Activated naive CD8-positive, alpha-beta T cell (primary cell): ENCODE measurements around the gene LYPD6B.

Experiments
- H3K27ac Mint-ChIP-seq: one replicate; pipeline ENCODE4 v1.8.0; 2021; ENCODE audit warnings: mixed read lengths
- H3K27me3 Mint-ChIP-seq: one replicate; pipeline ENCODE4 v1.8.0; 2021; ENCODE audit warnings: mixed read lengths
- H3K36me3 Mint-ChIP-seq: one replicate; pipeline ENCODE4 v1.8.0; 2021; ENCODE audit warnings: mixed read lengths
- H3K4me1 Mint-ChIP-seq: one replicate; pipeline ENCODE4 v1.8.0; 2021; ENCODE audit warnings: low read depth, mixed read lengths
- H3K4me3 Mint-ChIP-seq: one replicate; pipeline ENCODE4 v1.8.0; 2021; ENCODE audit warnings: mild to moderate bottlenecking, mixed read lengths
- H3K9me3 Mint-ChIP-seq: one replicate; pipeline ENCODE4 v1.8.0; 2021; ENCODE audit warnings: low read depth, mixed read lengths

Gene LYPD6B, protein sequence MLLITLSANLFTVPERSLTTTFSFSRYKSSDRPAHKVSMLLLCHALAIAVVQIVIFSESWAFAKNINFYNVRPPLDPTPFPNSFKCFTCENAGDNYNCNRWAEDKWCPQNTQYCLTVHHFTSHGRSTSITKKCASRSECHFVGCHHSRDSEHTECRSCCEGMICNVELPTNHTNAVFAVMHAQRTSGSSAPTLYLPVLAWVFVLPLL

DNA sequence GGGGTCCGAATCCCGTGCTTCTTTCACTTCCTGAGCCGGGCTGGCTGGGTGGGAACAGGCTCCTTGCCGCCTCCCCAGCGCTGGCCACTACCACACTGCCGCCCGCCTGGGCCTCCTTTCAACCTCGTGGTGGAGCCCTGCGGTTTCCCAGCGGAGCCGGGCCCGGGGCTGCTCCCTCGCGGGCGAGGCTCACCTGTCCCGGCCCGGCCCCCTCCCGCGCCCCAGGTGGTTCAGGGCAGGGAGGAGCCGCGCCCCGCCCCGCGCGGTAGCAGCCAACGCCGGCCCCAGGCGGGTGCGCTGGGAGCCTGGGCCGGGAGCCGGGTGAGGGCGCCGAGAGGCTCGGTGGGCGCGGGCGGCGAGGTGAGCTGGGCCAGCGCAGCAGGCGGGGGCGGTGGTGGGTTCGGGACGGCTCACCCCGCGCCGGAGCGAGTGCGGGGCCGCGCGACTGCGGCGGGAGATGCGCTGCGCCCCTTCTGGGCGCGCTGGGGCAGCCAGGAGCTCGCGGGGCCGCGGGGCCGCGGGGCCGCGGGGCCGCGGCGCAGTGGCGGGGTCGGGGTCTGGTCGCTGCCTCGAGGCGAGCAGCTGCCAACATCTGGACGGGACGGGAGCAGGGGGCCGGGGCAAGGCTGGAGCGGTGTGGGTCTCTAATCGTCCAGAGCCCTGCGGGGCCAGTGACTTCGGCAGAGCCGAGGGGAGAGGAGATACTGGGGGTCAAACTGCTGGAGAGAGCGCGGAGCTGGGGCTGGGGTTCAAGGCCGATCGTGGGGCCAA is at the start of gene LYPD6B:
Gene LYPD6B (plus strand): TSS at position 258 of the 771 bp plus-strand sequence. CDS start 92,250 bp downstream, outside the sequence.
- Mint-ChIP-seq H3K27ac (no peak within 1 kb of the TSS), H3K4me1 (peaks cover 3% of the 10 kb centered on the region), H3K36me3 (no peaks in the 10 kb centered on the region), H3K4me3 (peak within 1 kb of the TSS; percentile 63), H3K27me3 (peaks cover 26% of the 10 kb centered on the region), H3K9me3 (no peaks in the 10 kb centered on the region)

DNA sequence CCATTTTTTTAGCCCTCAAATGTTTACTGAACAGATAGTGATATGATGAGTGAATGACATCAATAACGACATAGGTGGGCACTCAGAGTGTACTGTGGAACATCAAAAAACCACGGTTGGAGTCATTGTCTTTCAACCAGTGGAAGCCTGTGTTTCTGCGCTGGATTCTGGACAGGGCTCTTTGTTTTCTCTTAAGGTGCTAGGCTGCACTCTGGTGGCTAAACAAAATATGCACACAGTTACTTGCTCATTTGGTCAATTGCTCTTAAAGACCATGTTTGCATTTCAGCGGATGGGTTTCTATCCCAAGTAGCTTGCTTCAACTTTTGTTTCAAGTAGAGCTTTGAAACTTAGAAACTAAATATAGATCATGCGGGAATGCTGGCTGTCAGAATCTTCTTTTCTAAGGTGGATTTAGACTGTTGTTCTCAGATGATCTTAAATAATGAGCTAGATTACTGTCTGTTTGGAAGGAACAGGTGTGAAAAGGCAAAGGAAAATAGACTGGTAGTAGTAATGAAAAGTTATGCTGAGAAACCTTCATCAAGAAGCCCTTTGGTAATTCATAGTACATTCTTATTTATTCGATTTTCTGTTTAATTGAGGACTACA is 48.5 kb upstream of the LYPD6B start:
- Mint-ChIP-seq H3K27me3 (no peaks in the 10 kb centered on the region), H3K4me1 (peaks cover 2% of the 10 kb centered on the region), H3K4me3 (no peak overlapping the region), H3K9me3 (no peaks in the 10 kb centered on the region), H3K27ac (no peak overlapping the region), H3K36me3 (no peaks in the 10 kb centered on the region)

DNA sequence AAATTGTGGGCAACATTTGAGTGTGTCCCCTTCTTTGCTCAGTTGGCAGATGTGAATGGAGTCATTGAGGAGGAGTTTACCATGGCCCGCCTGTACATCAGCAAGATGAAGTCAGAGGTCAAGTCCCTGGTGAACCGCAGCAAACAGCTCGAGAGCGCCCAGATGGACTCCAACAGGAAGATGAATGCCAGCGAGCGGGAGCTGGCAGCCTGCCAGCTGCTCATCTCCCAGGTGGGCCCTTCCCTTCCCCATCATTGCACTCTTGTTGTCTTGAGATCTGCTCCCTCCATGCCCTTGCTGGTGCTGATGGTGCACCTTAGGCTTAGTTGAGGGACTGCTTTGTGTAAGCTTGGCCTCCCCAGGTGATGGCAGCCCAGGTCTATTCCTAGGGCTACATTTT is 47.5 kb upstream of the LYPD6B start:
- H3K36me3 Mint-ChIP-seq = peaks cover 4% of the 10 kb centered on the region

DNA sequence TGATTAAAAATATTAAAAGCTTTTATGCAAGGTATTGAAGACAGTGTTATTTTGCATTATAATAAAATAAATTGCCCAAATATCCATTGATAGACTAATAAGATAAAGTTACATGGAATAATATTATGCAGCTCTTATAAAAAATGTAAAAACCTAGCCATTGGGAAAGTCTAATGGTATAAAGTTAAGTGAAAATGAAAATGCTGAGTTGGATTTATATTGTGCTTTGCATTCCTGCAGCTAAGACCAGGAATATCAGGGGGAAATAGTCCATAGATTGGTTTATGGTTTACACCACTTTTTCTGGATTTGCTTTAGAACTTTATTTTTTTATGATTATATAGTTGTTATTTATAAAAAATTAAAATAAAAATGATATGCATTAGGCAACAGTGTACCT is 46.1 kb upstream of the LYPD6B start:
- Mint-ChIP-seq H3K9me3 (no peaks in the 10 kb centered on the region), H3K4me1 (peaks cover 2% of the 10 kb centered on the region), H3K36me3 (peaks cover 4% of the 10 kb centered on the region), H3K4me3 (no peak overlapping the region), H3K27ac (no peak overlapping the region), H3K27me3 (no peaks in the 10 kb centered on the region)

More for the DNA sequence above, 47.5 kb upstream of the LYPD6B start:
- Mint-ChIP-seq H3K4me1 (peaks cover 2% of the 10 kb centered on the region), H3K9me3 (no peaks in the 10 kb centered on the region), H3K27ac (no peak overlapping the region), H3K4me3 (no peak overlapping the region), H3K27me3 (no peaks in the 10 kb centered on the region)

DNA sequence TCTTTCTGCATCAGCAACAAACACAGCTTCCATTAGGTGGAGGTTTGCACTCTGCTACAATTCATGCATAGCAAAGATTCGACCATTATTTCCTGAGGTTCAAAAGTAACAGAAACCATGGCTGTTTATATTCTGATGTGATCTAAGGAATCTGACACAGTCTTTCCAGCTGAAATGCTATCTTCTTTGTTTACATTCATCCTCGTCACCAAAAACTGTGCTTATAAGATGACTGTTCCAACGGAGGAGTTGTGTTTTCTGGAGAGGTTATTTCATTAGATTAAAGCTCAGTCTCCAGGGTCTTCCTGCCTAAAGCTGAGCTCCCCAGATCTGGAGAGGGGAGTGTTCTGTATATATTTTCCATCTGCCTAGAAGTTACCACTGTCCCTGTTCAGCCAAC is 45.1 kb upstream of the LYPD6B start:
- Mint-ChIP-seq H3K9me3 (no peaks in the 10 kb centered on the region), H3K27me3 (no peaks in the 10 kb centered on the region), H3K36me3 (peaks cover 4% of the 10 kb centered on the region), H3K4me3 (no peak overlapping the region), H3K4me1 (peaks cover 2% of the 10 kb centered on the region), H3K27ac (no peak overlapping the region)

DNA sequence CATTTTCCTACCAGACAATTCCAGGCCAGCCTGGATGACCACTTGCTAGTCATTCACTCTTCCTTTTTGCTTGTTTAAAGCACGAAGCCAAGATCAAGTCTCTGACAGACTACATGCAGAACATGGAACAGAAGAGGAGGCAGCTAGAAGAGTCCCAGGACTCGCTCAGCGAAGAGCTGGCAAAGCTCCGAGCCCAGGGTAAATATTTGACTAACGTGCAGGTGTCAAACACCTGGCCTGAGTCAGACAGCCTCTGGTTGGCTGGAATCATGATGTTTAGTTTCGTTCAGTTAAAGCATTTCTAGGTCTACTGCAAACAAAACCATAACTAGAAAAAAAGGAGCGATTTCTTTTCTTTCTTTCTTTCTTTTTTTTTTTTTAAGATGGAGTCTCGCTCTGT is 44.2 kb upstream of the LYPD6B start:
- Mint-ChIP-seq H3K4me3 (no peak overlapping the region), H3K36me3 (peaks cover 4% of the 10 kb centered on the region), H3K27me3 (no peaks in the 10 kb centered on the region), H3K4me1 (peaks cover 2% of the 10 kb centered on the region), H3K9me3 (no peaks in the 10 kb centered on the region), H3K27ac (no peak overlapping the region)

DNA sequence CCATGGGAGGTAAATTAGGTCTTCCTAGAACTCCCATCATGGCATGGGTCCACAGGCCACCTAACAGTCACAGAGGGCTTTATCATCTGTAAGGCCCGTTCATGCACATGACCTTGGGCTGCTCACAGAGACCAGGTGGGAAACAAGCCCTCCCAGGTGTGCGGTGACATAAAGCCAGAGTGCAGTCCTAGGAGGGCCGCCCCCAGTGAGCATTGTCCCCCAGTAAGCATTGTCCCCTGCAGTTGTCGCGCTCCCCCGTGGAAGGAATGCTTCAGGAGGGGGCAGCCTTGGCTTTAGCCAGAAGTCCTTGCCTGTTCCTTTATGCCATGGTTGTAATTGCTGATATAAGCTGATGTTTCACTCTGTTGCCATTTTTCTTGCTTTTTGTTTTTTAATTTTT is 41.7 kb upstream of the LYPD6B start:
- Mint-ChIP-seq H3K9me3 (no peaks in the 10 kb centered on the region), H3K36me3 (peaks cover 4% of the 10 kb centered on the region), H3K27ac (no peak overlapping the region), H3K4me1 (peaks cover 4% of the 10 kb centered on the region), H3K4me3 (no peak overlapping the region), H3K27me3 (no peaks in the 10 kb centered on the region)

DNA sequence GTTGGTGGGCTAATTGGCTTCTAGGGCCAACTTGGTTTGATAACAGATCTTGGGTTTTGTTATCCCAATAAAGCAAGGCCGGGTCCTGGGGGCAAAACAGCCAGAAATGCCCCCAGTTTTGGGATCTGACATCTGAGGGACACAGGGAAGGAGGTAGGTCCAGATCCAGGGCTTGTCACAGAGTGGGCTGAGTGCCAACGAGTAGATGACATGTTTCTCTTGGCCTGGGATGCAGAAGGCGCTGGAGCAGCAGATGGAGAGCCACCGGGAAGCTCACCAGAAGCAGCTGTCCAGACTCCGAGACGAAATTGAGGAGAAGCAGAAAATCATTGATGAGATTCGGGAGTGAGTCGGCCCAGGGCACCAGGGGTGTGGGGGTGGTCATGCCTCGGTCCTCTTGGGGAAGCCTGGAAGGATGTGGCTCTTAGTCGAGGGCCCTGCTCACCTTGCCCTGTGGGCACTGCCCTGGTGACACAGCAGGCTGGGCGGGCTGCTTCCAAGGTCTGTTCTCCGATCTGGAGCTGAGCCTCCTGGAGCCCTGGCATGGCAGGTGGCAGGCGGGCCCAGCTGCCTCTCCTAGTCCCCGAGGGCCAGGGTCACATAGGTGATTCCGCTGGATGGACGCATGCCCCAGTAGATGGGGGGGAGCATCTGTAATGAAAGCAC is 40.2 kb upstream of the LYPD6B start:
- H3K36me3 Mint-ChIP-seq = peaks cover 9% of the 10 kb centered on the region
- H3K9me3 Mint-ChIP-seq = no peaks in the 10 kb centered on the region
- no peaks in the 10 kb centered on the region for H3K27me3 Mint-ChIP-seq
- no peak overlapping the region for H3K4me3 Mint-ChIP-seq
- peaks cover 4% of the 10 kb centered on the region for H3K4me1 Mint-ChIP-seq
- no peak overlapping the region for H3K27ac Mint-ChIP-seq

DNA sequence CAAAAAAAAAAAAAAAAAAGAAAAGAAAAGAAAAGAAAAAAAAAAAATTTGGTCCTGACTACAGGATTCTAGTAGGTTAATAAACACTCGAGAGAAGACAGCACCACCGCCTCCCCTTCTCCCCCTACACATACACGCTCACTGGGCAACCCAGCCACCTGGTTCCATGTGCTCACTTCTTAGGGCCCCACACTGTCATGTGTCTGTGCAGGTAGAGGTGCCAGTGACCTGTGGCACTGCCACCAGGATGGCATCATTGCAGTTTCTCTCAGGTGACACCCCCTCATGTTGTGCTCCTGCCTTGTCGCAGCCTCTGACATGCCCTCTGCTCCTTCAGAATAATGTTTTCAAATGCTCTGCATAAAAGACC is 39.7 kb upstream of the LYPD6B start:
- H3K27me3 Mint-ChIP-seq = no peaks in the 10 kb centered on the region
- no peaks in the 10 kb centered on the region for H3K9me3 Mint-ChIP-seq
- H3K4me1 Mint-ChIP-seq = peaks cover 4% of the 10 kb centered on the region
- H3K4me3 Mint-ChIP-seq = no peak overlapping the region
- H3K36me3 Mint-ChIP-seq = peaks cover 9% of the 10 kb centered on the region
- H3K27ac Mint-ChIP-seq = no peak overlapping the region

DNA sequence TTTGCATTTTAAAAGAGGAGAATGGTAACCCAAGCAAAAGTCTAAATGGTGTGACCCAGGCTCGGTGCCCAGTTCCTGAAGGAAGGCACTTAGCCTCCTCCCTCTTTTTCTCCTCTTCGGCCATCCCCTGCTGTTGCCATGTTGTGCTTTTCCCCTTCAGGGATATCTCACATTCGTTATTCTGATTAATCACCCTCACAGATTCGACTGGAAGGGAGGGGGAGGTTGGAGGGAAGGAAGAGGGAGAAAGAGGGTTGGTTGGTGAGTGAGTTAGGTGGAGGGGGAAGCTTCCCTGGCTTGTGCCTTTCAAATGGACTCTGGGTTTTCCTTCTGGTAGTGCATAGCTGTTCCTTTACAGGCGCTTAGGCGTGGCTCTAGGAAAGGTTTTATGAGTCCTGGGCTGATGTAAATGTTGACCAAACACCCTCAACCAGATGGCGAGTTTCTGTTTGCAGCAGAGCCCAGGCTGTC is 39.0 kb upstream of the LYPD6B start:
- peaks cover 9% of the 10 kb centered on the region for H3K36me3 Mint-ChIP-seq
- no peak overlapping the region for H3K27ac Mint-ChIP-seq
- peaks cover 4% of the 10 kb centered on the region for H3K4me1 Mint-ChIP-seq
- no peak overlapping the region for H3K4me3 Mint-ChIP-seq
- H3K27me3 Mint-ChIP-seq = no peaks in the 10 kb centered on the region
- H3K9me3 Mint-ChIP-seq = no peaks in the 10 kb centered on the region

DNA sequence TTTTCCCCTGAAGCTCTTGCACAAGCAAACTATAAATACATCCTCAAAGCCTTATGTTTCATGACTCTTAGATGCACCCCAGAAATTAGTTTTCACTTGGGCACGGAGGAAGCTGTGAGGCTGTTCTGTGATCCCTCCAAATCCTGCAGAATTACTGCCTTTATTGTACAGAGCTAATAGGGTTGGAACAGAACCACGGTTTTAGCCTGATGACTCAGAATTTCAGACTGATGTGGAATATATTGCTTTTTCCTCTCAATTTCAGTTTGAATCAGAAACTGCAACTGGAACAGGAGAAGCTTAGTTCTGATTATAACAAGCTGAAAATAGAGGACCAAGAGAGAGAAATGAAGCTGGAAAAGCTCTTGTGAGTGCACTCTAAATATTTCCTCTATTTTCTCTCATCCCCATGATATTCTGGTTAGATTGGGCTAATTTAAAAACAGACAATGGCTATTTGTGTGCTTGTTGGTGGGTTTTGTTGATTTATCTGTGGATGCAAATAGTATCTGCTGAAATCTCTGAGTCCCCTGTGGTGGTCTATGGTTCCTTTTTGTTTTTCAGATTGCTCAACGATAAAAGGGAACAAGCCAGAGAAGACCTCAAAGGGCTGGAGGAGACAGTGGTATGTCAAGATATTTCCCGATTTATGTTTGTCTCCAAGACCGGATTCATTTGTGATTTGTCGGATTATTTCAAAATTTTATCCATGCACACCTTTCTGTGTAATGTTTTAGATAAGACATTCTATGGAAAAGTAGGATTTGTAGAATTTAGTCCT is 38.2 kb upstream of the LYPD6B start:
- no peaks in the 10 kb centered on the region for H3K27me3 Mint-ChIP-seq

DNA sequence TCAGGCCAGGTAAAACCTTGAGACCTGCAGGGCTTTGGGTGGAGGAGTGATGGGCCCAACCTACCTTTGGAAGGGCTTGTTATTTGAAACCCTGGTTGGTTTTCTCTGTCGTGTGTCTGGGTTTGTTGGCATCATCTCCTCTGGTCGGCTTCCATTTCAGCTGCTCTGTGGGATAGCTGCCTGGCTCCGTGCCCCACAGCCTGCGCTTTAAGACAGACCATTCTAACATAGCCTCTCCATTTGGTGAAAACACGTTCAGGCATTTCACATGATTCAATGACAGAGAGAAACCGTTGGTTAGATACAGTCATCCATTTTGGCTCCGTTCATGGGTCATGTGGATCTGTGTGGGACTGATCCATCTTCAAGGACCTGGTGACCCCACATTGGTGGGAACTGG is 37.0 kb upstream of the LYPD6B start:
- no peaks in the 10 kb centered on the region for H3K9me3 Mint-ChIP-seq
- H3K4me3 Mint-ChIP-seq = no peak overlapping the region
- H3K27ac Mint-ChIP-seq = no peak overlapping the region
- H3K36me3 Mint-ChIP-seq = peaks cover 7% of the 10 kb centered on the region
- peaks cover 4% of the 10 kb centered on the region for H3K4me1 Mint-ChIP-seq
- no peaks in the 10 kb centered on the region for H3K27me3 Mint-ChIP-seq

More for the DNA sequence above, 38.2 kb upstream of the LYPD6B start:
- Mint-ChIP-seq H3K36me3 (peaks cover 5% of the 10 kb centered on the region), H3K27ac (no peak overlapping the region), H3K4me1 (peaks cover 4% of the 10 kb centered on the region), H3K9me3 (no peaks in the 10 kb centered on the region), H3K4me3 (no peak overlapping the region)

DNA sequence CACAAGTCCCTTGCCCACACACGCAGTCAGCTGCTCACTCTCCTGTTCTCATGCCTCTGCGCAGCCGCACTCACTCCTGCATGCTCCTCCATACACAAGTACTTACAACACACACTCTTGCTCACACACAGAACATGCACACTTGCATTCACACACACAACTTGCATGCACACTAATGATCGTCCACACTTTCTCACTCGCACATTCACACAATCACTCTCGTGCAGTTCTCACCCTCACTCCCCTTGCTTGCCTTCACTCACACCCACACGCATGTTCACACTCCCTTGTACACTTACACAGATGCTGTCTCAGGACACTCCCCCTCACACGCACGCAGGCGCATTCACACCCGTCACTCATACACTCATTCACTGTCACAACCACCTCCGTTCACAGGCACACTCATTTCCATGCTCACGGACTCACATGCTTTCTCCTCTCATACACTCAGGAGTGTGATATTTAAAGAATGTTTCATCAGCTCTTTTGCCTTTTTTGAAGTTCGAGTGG is 36.1 kb upstream of the LYPD6B start:
- peaks cover 7% of the 10 kb centered on the region for H3K36me3 Mint-ChIP-seq

More for the DNA sequence above, 36.1 kb upstream of the LYPD6B start:
- H3K9me3 Mint-ChIP-seq = no peaks in the 10 kb centered on the region
- peaks cover 4% of the 10 kb centered on the region for H3K4me1 Mint-ChIP-seq
- no peaks in the 10 kb centered on the region for H3K27me3 Mint-ChIP-seq
- no peak overlapping the region for H3K4me3 Mint-ChIP-seq
- H3K27ac Mint-ChIP-seq = no peak overlapping the region
